ENCODE results near the gene NUP54. TPM values are rescaled to one million over a fixed set of nuclear protein-coding genes. Genes with fewer than 3 reads are reported as not detected.

NUP54 gene
- total RNA-seq, 1 donor from 2014 or later, result 43.4 TPM

- H3K36me3 Mint-ChIP-seq (ENCODE audit: unreplicated experiment), result no peaks in the 10 kb centered on the region
- no peaks in the 10 kb centered on the region for H3K4me1 Mint-ChIP-seq (ENCODE audit: low read depth, unreplicated experiment)
- H3K27me3 Mint-ChIP-seq (ENCODE audit: unreplicated experiment), result no peaks in the 10 kb centered on the region
- H3K27ac Mint-ChIP-seq (ENCODE audit: unreplicated experiment), result no peak overlapping the region
- H3K9me3 Mint-ChIP-seq (ENCODE audit: unreplicated experiment), result no peaks in the 10 kb centered on the region
- TF ChIP-seq CTCF (IDR thresholded peaks at IDR 0.05; ENCODE audit: partially characterized antibody, unreplicated experiment), result no peak
- no peak overlapping the region for H3K4me3 Mint-ChIP-seq (ENCODE audit: unreplicated experiment)
- no peak for DNase-seq
These were observed 39.6 kb downstream of the NUP54 start for GRCh38 chr4:76108467-76109181.

GRCh38 chr4:76106442-76106841, 41.8 kb downstream of the NUP54 start:
- H3K27me3 Mint-ChIP-seq (ENCODE audit: unreplicated experiment), result no peaks in the 10 kb centered on the region
- H3K9me3 Mint-ChIP-seq (ENCODE audit: unreplicated experiment), result no peaks in the 10 kb centered on the region

GRCh38 chr4:76105652-76106051, 42.5 kb downstream of the NUP54 start:
- Mint-ChIP-seq H3K27me3 (ENCODE audit: unreplicated experiment) (no peaks in the 10 kb centered on the region), H3K4me3 (ENCODE audit: unreplicated experiment) (no peak overlapping the region), H3K36me3 (ENCODE audit: unreplicated experiment) (no peaks in the 10 kb centered on the region), H3K4me1 (ENCODE audit: low read depth, unreplicated experiment) (no peaks in the 10 kb centered on the region), H3K27ac (ENCODE audit: unreplicated experiment) (no peak overlapping the region), H3K9me3 (ENCODE audit: unreplicated experiment) (no peaks in the 10 kb centered on the region)
- TF ChIP-seq CTCF (IDR thresholded peaks at IDR 0.05; ENCODE audit: partially characterized antibody, unreplicated experiment), result no peak
- no peak for DNase-seq

More at GRCh38 chr4:76106442-76106841, 41.8 kb downstream of the NUP54 start:
- no peak for TF ChIP-seq CTCF (IDR thresholded peaks at IDR 0.05; ENCODE audit: partially characterized antibody, unreplicated experiment)
- no peak overlapping the region for H3K27ac Mint-ChIP-seq (ENCODE audit: unreplicated experiment)
- no peaks in the 10 kb centered on the region for H3K4me1 Mint-ChIP-seq (ENCODE audit: low read depth, unreplicated experiment)
- H3K36me3 Mint-ChIP-seq (ENCODE audit: unreplicated experiment), result no peaks in the 10 kb centered on the region
- no peak for DNase-seq
- H3K4me3 Mint-ChIP-seq (ENCODE audit: unreplicated experiment), result no peak overlapping the region

- Mint-ChIP-seq H3K4me1 (ENCODE audit: low read depth, unreplicated experiment) (no peaks in the 10 kb centered on the region), H3K4me3 (ENCODE audit: unreplicated experiment) (no peak overlapping the region), H3K9me3 (ENCODE audit: unreplicated experiment) (no peaks in the 10 kb centered on the region), H3K27ac (ENCODE audit: unreplicated experiment) (no peak overlapping the region), H3K36me3 (ENCODE audit: unreplicated experiment) (no peaks in the 10 kb centered on the region), H3K27me3 (ENCODE audit: unreplicated experiment) (no peaks in the 10 kb centered on the region)
- DNase-seq, result no peak
- TF ChIP-seq CTCF (IDR thresholded peaks at IDR 0.05; ENCODE audit: partially characterized antibody, unreplicated experiment), result no peak
These were observed 52.1 kb downstream of the NUP54 start for GRCh38 chr4:76096076-76096475.

GRCh38 chr4:76095568-76095967, 52.6 kb downstream of the NUP54 start:
- H3K27me3 Mint-ChIP-seq (ENCODE audit: unreplicated experiment), result no peaks in the 10 kb centered on the region
- H3K27ac Mint-ChIP-seq (ENCODE audit: unreplicated experiment), result no peak overlapping the region
- no peaks in the 10 kb centered on the region for H3K36me3 Mint-ChIP-seq (ENCODE audit: unreplicated experiment)
- no peaks in the 10 kb centered on the region for H3K4me1 Mint-ChIP-seq (ENCODE audit: low read depth, unreplicated experiment)
- no peak for TF ChIP-seq CTCF (IDR thresholded peaks at IDR 0.05; ENCODE audit: partially characterized antibody, unreplicated experiment)
- H3K4me3 Mint-ChIP-seq (ENCODE audit: unreplicated experiment), result no peak overlapping the region
- DNase-seq, result no peak
- no peaks in the 10 kb centered on the region for H3K9me3 Mint-ChIP-seq (ENCODE audit: unreplicated experiment)
